ENCODE results near the gene RSAD1. TPM values are rescaled to one million over a fixed set of nuclear protein-coding genes. Genes with fewer than 3 reads are reported as not detected.

RSAD1 gene
- total and polyA plus RNA-seq, 4 donors, result 10.8 to 22.7 (median 18.6) TPM

- no peak overlapping the region for H3K27ac ChIP-seq (ENCODE audit: low read depth in 1 of 2, low read length in 2 of 2)
- DNase-seq (ENCODE audit: low spot score), result no peak
- 92% methylated on average over 8 of the region's 8 CpGs for WGBS
- no peaks in the 10 kb centered on the region for H3K4me1 ChIP-seq (ENCODE audit: control insufficient read depth in 4 of 4, insufficient read depth in 4 of 4, low read length in 3 of 4)
- TF ChIP-seq REST (IDR thresholded peaks at IDR 0.05) (no peak), RAD21 (IDR thresholded peaks at IDR 0.05) (no peak), FOXA1 (IDR thresholded peaks at IDR 0.05) (no peak), JUND (IDR thresholded peaks at IDR 0.05) (no peak), NR2F2 (IDR thresholded peaks at IDR 0.05) (no peak), EGR1 (IDR thresholded peaks at IDR 0.05; ENCODE audit: low read depth in 2 of 2) (no peak), ZBTB33 (IDR thresholded peaks at IDR 0.05) (no peak), FOXA2 (IDR thresholded peaks at IDR 0.05) (no peak), SP1 (IDR thresholded peaks at IDR 0.05) (no peak), MAX (IDR thresholded peaks at IDR 0.05) (no peak), YY1 (IDR thresholded peaks at IDR 0.05) (no peak), TAF1 (conservative IDR thresholded peaks at IDR 0.05) (no peak), GABPA (IDR thresholded peaks at IDR 0.05 in 1 of 2, conservative IDR thresholded peaks at IDR 0.05 in 1 of 2) (no peak), HNF4A (conservative IDR thresholded peaks at IDR 0.05) (no peak), HNF4G (IDR thresholded peaks at IDR 0.05) (no peak), RXRA (IDR thresholded peaks at IDR 0.05) (no peak)
- TF ChIP-seq, protein P1, sequence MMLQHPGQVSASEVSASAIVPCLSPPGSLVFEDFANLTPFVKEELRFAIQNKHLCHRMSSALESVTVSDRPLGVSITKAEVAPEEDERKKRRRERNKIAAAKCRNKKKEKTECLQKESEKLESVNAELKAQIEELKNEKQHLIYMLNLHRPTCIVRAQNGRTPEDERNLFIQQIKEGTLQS (IDR thresholded peaks at IDR 0.05), result no peak
- TF ChIP-seq, protein P2, sequence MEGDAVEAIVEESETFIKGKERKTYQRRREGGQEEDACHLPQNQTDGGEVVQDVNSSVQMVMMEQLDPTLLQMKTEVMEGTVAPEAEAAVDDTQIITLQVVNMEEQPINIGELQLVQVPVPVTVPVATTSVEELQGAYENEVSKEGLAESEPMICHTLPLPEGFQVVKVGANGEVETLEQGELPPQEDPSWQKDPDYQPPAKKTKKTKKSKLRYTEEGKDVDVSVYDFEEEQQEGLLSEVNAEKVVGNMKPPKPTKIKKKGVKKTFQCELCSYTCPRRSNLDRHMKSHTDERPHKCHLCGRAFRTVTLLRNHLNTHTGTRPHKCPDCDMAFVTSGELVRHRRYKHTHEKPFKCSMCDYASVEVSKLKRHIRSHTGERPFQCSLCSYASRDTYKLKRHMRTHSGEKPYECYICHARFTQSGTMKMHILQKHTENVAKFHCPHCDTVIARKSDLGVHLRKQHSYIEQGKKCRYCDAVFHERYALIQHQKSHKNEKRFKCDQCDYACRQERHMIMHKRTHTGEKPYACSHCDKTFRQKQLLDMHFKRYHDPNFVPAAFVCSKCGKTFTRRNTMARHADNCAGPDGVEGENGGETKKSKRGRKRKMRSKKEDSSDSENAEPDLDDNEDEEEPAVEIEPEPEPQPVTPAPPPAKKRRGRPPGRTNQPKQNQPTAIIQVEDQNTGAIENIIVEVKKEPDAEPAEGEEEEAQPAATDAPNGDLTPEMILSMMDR (IDR thresholded peaks at IDR 0.05; ENCODE audit: low read depth, low read length, missing input control), result no peak
- H3K27me3 ChIP-seq (ENCODE audit: control insufficient read depth in 4 of 4, insufficient read depth in 4 of 4, low read length in 3 of 4), result no peaks in the 10 kb centered on the region
- no peaks in the 10 kb centered on the region for H3K9me3 ChIP-seq (ENCODE audit: control insufficient read depth in 4 of 4, low read length in 3 of 4)
- no peak overlapping the region for H3K4me3 ChIP-seq (ENCODE audit: low read depth in 1 of 3, low read length in 3 of 3)
- peaks cover 0 to 3% (median under 1%) of the 10 kb centered on the region in 4 donors for H3K36me3 ChIP-seq (ENCODE audit: control insufficient read depth in 4 of 4, insufficient read depth in 3 of 4, low read depth in 1 of 4, low read length in 3 of 4)
- H3K9ac ChIP-seq (ENCODE audit: low read depth in 1 of 2, low read length in 2 of 2), result no peak overlapping the region
Measured at GRCh38 chr17:50492214-50492613, 13.6 kb downstream of the RSAD1 start.

Data from liver (tissue), 9 donors.